Heart left ventricle (tissue), 13 donors: Measurements from ENCODE around the gene TRAF3.

Source experiments
- POLR2A ChIP-seq, 2 donors: fragments of 450-650 bp; IDR thresholded peaks; one replicate each; pipeline ENCODE4 v1.6.1; 2017; ENCODE audit warnings: antibody characterized with exemption in 2 of 2, mild to moderate bottlenecking in 2 of 2, moderate library complexity in 2 of 2
- TF ChIP-seq, protein P1 (sequence below), 12 donors: fragments of 200-600 bp; sonication (generic) in 4 of 12; IDR thresholded peaks; one replicate each; pipeline versions ENCODE4 v1.5.0 to v1.8.0; 2018 to 2022; ENCODE audit warnings: antibody characterized with exemption in 12 of 12, mild to moderate bottlenecking in 5 of 12
- donor health status: ischemic (EF 13 %, LVEDD 7.1; RV severe dilation, severe dysfunction).
- donor health status: DM: no; HTN: yes; CAD: no.
- donor health status: DM: no; HTN: no; CAD: no.
- donor health status: ischemic (EF 25% LVEDD 6.9; RV normal size, moderate dysfunction).
- donor health status: ischemic (EF 25% LVEDD 5.7; RV mildly dilated, moderate dysfunction).
- donor health status: ischemic (EF 35%, LVEDD 5.7; RV mildly dilated, moderate dysfunction).
- donor health status: nonischemic (EF 11% LVEDD 7.7; RV severe dilation, severe dysfunction).
- donor health status: DM: yes; HTN: yes; CAD: no.
- donor health status: PGD.
- donor health status: ischemic (EF 29% LVEDD 5.4; RV normal size, mild dysfunction).
- donor health status: nonischemic (EF 23%, LVEDD 6.1; RV moderate dilation, normal function).

DNA sequence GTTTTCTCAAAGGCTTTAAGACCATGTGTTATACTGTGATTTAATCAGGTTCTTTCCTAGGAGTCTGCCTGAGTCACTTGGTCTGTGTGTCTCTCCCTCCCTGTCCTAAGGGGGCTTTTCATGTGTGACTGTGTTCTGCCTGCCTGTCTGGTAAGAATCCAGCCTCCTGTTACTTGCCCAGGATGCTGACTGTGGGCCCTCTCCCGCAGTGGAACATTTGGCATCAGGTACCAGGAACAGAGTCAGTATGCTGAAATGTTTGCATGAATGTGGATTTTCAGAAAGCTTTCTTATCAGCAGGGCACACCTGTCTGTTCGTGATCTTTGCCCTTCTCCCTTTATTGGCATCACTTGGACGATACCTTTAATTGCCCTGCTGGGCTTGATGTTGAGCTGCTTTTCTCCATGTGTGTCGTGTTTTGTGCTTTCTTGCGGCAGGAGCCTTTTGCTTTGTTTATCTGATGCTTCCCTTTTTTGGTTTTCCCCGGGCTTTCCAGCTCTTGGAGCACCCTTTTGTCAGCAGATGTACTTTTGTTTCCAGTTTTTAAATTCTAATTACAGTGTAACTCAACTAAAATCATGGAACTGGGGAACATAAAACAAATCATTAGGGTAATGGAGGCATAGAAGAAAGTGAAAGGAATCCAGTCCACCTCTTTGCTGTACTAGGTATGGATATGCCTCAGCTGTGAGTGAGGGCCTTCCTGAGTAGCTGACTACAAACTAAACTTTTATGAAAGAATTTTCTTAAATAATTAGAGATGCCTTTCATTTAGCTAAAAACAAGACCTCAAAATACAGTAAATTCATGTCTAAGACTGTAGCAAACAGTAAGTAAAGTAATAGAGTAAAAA is 72.5 kb downstream of the TRAF3 start:
- TF ChIP-seq, protein P1, sequence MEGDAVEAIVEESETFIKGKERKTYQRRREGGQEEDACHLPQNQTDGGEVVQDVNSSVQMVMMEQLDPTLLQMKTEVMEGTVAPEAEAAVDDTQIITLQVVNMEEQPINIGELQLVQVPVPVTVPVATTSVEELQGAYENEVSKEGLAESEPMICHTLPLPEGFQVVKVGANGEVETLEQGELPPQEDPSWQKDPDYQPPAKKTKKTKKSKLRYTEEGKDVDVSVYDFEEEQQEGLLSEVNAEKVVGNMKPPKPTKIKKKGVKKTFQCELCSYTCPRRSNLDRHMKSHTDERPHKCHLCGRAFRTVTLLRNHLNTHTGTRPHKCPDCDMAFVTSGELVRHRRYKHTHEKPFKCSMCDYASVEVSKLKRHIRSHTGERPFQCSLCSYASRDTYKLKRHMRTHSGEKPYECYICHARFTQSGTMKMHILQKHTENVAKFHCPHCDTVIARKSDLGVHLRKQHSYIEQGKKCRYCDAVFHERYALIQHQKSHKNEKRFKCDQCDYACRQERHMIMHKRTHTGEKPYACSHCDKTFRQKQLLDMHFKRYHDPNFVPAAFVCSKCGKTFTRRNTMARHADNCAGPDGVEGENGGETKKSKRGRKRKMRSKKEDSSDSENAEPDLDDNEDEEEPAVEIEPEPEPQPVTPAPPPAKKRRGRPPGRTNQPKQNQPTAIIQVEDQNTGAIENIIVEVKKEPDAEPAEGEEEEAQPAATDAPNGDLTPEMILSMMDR (IDR thresholded peaks at IDR 0.05), result no peak
- TF ChIP-seq POLR2A (IDR thresholded peaks at IDR 0.05), result no peak
